KG1 (cell line): Measurements from ENCODE around the gene CACNA1C.
"Not testable (repeated sequence)": the region's sequence is repeated elsewhere in the genome, so short reads cannot be mapped to it uniquely, and the experiment has no call there.

Experiments
- DNase-seq: peaks from one replicate; lab custom pipeline; 2025; lab: John Stamatoyannopoulos, UW

CACNA1C gene

GRCh38 chr12:2112401-2112800 is 59.6 kb downstream of the CACNA1C start:
- no peak for DNase-seq

GRCh38 chr12:2113119-2113912 is 60.5 kb downstream of the CACNA1C start:
- DNase-seq = no peak

GRCh38 chr12:2114071-2114470 is 61.3 kb downstream of the CACNA1C start:
- no peak for DNase-seq

- no peak for DNase-seq
Observed at GRCh38 chr12:2115101-2115845, 62.5 kb downstream of the CACNA1C start.

GRCh38 chr12:2117541-2117940 is 64.8 kb downstream of the CACNA1C start:
- no peak for DNase-seq

GRCh38 chr12:2118061-2118460 is 65.3 kb downstream of the CACNA1C start:
- no peak for DNase-seq

GRCh38 chr12:2118481-2119255 is 65.9 kb downstream of the CACNA1C start:
- DNase-seq = no peak

- no peak for DNase-seq
Observed at GRCh38 chr12:2119266-2119665, 66.5 kb downstream of the CACNA1C start.

GRCh38 chr12:2120982-2121758 is 68.4 kb downstream of the CACNA1C start:
- DNase-seq = no peak

- DNase-seq = no peak
Observed at GRCh38 chr12:2124466-2125023, 71.8 kb downstream of the CACNA1C start.

- no peak for DNase-seq
Observed at GRCh38 chr12:2125651-2126522, 73.1 kb downstream of the CACNA1C start.

GRCh38 chr12:2126676-2127406 is 74.1 kb downstream of the CACNA1C start:
- no peak for DNase-seq

GRCh38 chr12:2129076-2129475 is 76.3 kb downstream of the CACNA1C start:
- no peak for DNase-seq

- not testable (repeated sequence) for DNase-seq
Observed at GRCh38 chr12:2135661-2136418, 83.1 kb downstream of the CACNA1C start.

- no peak for DNase-seq
Observed at GRCh38 chr12:2136901-2137300, 84.1 kb downstream of the CACNA1C start.

GRCh38 chr12:2137711-2138110 is 84.9 kb downstream of the CACNA1C start:
- no peak for DNase-seq

GRCh38 chr12:2138294-2138693 is 85.5 kb downstream of the CACNA1C start:
- no peak for DNase-seq

- no peak for DNase-seq
Observed at GRCh38 chr12:2138871-2139308, 86.1 kb downstream of the CACNA1C start.

GRCh38 chr12:2139651-2140050 is 86.9 kb downstream of the CACNA1C start:
- no peak for DNase-seq
